ENCODE measurements around the gene PSPH. TPM values are rescaled to one million over a fixed set of nuclear protein-coding genes. Genes with fewer than 3 reads are reported as not detected.
"Not testable (repeated sequence)": the region's sequence is repeated elsewhere in the genome, so short reads cannot be mapped to it uniquely, and the experiment has no call there.

The PSPH gene
- total RNA-seq (2014; rRNA removed; shearing (Covaris generic)), result 126 and 130 TPM in 2 replicates

GRCh38 chr7:56051339-56052191 lies at the start of gene PSPH, which contains the start of gene CCT6A:
Gene PSPH, minus strand, starts transcription at chr7:56051444. Its CDS starts 30,232 bp downstream, at chr7:56021212.
Gene CCT6A, plus strand, starts transcription at chr7:56051765. Its CDS starts 84 bp downstream, at chr7:56051849.
- peak; percentile 99 for DNase-seq (ENCODE audit: low spot score)

GRCh38 chr7:56099653-56100052 lies 48.4 kb upstream of the PSPH start:
- DNase-seq (ENCODE audit: low spot score), result no peak

GRCh38 chr7:56098187-56099008 lies 47.2 kb upstream of the PSPH start:
- DNase-seq (ENCODE audit: low spot score), result not testable (repeated sequence)

GRCh38 chr7:56097700-56098099 lies 46.5 kb upstream of the PSPH start:
- no peak for DNase-seq (ENCODE audit: low spot score)

- peak; percentile 38 for DNase-seq (ENCODE audit: low spot score)
Observed at GRCh38 chr7:56092789-56093531, 41.7 kb upstream of the PSPH start, which contains the start of gene PHKG1. Gene PHKG1, minus strand, starts transcription at chr7:56092952. Its CDS starts 4,011 bp downstream, at chr7:56088941.

- not testable (repeated sequence) for DNase-seq (ENCODE audit: low spot score)
Observed at GRCh38 chr7:56092388-56092787, 41.1 kb upstream of the PSPH start.

- DNase-seq (ENCODE audit: low spot score), result no peak
Observed at GRCh38 chr7:56091591-56091990, 40.3 kb upstream of the PSPH start.

GRCh38 chr7:56087445-56087844 lies 36.2 kb upstream of the PSPH start:
- no peak for DNase-seq (ENCODE audit: low spot score)

- no peak for DNase-seq (ENCODE audit: low spot score)
Observed at GRCh38 chr7:56086761-56087160, 35.5 kb upstream of the PSPH start.

GRCh38 chr7:56083150-56083785 lies 32.0 kb upstream of the PSPH start:
- no peak for DNase-seq (ENCODE audit: low spot score)

GRCh38 chr7:56081626-56082340 lies 30.5 kb upstream of the PSPH start:
- no peak for DNase-seq (ENCODE audit: low spot score)

GRCh38 chr7:56080726-56081435 lies 29.6 kb upstream of the PSPH start:
- not testable (repeated sequence) for DNase-seq (ENCODE audit: low spot score)

GRCh38 chr7:56079450-56080185 lies 28.4 kb upstream of the PSPH start:
- DNase-seq (ENCODE audit: low spot score), result no peak

- DNase-seq (ENCODE audit: low spot score), result no peak
Observed at GRCh38 chr7:56078196-56078595, 27.0 kb upstream of the PSPH start.

- no peak for DNase-seq (ENCODE audit: low spot score)
Observed at GRCh38 chr7:56077681-56078080, 26.4 kb upstream of the PSPH start.

GRCh38 chr7:56074371-56074791 lies 23.1 kb upstream of the PSPH start:
- peak; percentile 98 for DNase-seq (ENCODE audit: low spot score)

GRCh38 chr7:56066376-56066775 lies 15.1 kb upstream of the PSPH start:
- not testable (repeated sequence) for DNase-seq (ENCODE audit: low spot score)

- peak; percentile 95 for DNase-seq (ENCODE audit: low spot score)
Observed at GRCh38 chr7:56063882-56064625, 12.8 kb upstream of the PSPH start, which contains the start of gene SUMF2. Gene SUMF2, plus strand, starts transcription at chr7:56064286. Its CDS starts 26 bp downstream, at chr7:56064312.
